ENCODE measurements around the gene CDK17.
"Not testable (repeated sequence)": the region's sequence is repeated elsewhere in the genome, so short reads cannot be mapped to it uniquely, and the experiment has no call there.

Gene CDK17

GRCh38 chr12:96399919-96400630, at the start of gene CDK17:
Gene CDK17, minus strand, starts transcription at chr12:96400439. Its CDS starts 65,603 bp downstream, at chr12:96334836.
- DNase-seq: peak; percentile 92

GRCh38 chr12:96448300-96448699, 48.1 kb upstream of the CDK17 start:
- no peak for DNase-seq

- DNase-seq: no peak
Observed at GRCh38 chr12:96447256-96447655, 47.0 kb upstream of the CDK17 start.

DNA sequence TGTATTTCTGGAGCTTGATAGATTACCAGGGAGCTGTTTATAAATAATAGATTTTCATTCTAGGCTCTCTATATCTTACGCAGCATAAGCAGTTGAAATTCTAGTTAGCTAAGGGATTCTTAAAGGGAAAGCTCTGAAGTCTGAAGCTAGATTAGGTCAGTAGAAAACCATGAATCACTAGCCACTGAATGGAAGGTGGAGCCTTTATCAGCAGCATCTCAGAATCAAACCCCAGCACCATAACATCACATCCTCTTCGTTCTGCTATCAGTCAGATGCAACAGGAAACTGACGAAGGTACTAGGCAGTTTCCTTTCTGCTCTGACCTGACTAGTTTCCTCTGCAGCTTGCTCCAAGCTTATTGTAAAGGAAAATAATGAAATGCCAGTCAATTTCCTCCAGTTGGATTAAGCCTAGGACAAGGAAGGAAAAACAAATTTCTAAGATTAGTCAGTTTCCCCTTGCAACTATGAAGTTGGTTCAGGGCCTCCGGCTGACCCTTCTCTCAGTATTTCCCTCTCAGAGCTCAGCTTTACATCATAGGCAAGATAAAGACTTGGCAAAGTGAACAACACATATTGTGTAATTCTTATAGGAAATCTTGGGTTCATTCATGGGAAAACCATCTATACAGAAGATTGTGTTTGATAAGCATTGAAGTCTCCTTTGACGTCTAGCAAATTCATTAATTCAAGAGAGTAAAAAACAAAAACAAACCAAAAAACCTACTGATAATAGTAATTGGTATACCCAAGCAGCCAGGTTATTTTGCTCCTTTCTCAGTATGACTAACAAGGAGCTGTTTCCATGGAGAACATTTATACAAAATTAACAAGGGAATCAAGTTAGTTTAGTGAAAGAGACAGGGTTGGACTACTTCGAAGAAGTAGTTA, 45.7 kb upstream of the CDK17 start:
- peak; percentile 37 for DNase-seq

- DNase-seq: no peak
Observed at GRCh38 chr12:96444399-96444798, 44.2 kb upstream of the CDK17 start.

- DNase-seq: no peak
Observed at GRCh38 chr12:96442906-96443305, 42.7 kb upstream of the CDK17 start.

GRCh38 chr12:96441816-96442215, 41.6 kb upstream of the CDK17 start:
- no peak for DNase-seq

GRCh38 chr12:96438330-96438729, 38.1 kb upstream of the CDK17 start:
- no peak for DNase-seq

- no peak for DNase-seq
Observed at GRCh38 chr12:96437171-96437445, 36.9 kb upstream of the CDK17 start.

- no peak for DNase-seq
Observed at GRCh38 chr12:96436366-96437170, 36.3 kb upstream of the CDK17 start.

- DNase-seq: peak; percentile 59
Observed at GRCh38 chr12:96434107-96434506, 33.9 kb upstream of the CDK17 start.

GRCh38 chr12:96432496-96433321, 32.5 kb upstream of the CDK17 start:
- not testable (repeated sequence) for DNase-seq

DNA sequence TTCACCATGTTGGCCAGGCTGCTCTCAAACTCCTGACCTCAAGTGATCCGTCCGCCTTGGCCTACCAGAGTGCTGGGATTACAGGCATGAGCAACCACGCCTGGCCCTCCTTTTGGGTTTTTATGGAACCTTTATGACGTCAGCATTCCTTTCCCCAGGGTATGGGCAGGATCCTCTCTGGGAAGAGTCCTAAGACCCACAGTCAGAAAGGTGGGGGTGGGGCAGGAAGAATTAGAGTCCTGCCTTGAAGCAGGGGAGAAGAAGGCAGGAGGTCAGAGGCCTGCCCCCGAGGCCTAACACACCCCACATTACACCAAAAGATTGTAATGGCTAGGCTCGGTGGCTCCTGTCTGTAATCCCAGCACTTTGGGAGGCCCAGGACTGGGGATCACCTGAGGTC, 30.8 kb upstream of the CDK17 start:
- no peak for DNase-seq

DNA sequence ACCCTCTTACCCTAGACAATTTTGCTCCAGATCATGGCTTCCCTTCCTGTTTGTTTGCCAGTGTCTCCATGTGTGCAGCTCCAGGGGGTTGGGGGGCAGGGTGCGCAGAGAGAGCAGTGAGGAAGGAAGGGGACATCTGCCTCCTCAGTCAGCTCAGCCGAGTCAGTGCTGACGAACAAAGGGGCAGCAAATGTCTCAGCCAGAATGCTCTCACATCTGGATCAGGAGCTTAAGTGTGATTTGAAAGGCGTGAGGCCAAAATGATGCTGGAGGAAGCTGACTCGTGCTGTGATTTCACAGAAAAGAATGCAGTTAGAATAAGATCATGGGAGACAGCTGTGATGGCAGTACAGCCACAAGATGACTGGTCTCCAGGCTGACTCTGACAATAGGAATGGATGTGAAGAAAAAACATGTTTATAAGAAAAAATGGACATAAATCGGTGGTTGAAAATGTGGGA, 27.1 kb upstream of the CDK17 start:
- no peak for DNase-seq

DNA sequence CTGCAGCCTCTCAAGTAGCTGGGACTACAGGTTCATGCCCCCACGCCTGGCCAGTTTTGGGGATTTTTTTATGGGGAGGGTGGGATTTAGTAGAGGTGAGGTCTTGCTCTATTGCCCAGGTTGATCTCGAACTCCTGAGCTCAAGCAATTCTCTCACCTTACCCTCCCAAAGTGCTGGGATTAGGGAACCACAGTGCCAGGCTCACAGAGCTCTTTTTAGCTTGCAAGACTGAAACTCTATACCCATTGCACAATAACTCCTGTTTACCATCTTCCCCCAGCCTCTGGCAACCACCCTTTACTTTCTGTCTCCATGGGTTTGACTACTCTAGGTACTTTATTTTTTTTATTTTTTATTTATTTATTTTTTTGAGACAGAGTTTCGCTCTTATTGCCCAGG, 25.7 kb upstream of the CDK17 start:
- DNase-seq: no peak

DNA sequence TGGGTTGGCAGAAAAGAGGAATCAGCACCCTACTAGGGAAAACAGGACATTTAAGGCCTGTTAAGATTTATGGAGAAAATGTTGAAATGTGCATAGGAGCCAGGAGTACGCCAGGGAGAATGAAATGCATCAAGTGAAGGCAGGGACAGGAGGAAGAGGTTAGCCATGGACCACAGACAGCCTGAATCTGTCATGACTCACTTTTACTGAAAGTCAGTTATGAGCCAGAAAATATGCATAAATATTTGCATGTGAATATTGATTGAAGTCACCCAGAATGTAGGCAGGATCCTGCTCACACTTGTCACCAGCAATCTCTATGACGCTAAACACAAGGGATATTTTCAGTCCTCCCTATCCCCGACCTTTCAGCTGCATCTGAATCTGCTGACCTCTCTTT, 25.1 kb upstream of the CDK17 start:
- DNase-seq: no peak

DNA sequence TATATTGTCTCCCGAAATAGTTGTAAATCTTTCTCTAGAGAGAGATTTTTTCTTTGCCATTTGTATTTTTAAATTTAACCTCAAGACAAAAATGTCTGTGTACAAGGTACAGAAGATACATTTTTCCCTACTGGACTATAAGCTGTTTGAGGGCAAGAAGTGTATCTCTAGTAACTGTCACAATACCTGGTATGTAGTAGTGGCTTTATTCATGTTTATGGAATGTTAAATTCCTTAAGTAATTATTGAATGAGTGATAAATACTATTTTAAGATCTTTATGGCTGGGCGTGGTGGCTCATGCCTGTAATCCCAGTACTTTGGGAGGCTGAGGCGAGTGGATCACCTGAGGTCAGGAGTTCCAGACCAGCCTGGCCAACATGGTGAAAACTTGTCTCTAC, 24.4 kb upstream of the CDK17 start:
- DNase-seq: no peak

- DNase-seq: no peak
Observed at GRCh38 chr12:96422192-96422591, 22.0 kb upstream of the CDK17 start.

DNA sequence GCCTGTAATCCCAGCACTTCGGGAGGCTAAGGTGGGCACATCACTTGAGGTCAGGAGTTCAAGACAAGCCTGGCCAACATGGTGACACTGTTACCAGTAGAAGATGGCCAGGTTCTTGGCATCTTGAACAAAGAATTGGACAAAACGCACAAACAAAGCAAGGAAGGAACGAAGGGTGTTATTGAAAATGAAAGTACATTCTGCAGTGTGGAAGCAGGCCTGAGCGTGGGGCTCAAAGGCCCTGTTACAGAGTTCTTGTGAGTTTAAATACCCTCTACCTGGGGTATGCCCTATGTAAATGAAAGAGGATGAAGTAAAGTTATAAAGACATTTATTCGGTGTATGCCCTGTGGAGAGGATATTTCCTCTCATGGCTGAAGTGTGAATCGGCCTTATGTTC, 20.8 kb upstream of the CDK17 start:
- DNase-seq: no peak

GRCh38 chr12:96420277-96420835, 20.1 kb upstream of the CDK17 start:
- no peak for DNase-seq

GRCh38 chr12:96419576-96420276, 19.5 kb upstream of the CDK17 start:
- DNase-seq: no peak

- not testable (repeated sequence) for DNase-seq
Observed at GRCh38 chr12:96417688-96418087, 17.4 kb upstream of the CDK17 start.
